ENCODE measurements around the gene AKT2.

The AKT2 gene

DNA sequence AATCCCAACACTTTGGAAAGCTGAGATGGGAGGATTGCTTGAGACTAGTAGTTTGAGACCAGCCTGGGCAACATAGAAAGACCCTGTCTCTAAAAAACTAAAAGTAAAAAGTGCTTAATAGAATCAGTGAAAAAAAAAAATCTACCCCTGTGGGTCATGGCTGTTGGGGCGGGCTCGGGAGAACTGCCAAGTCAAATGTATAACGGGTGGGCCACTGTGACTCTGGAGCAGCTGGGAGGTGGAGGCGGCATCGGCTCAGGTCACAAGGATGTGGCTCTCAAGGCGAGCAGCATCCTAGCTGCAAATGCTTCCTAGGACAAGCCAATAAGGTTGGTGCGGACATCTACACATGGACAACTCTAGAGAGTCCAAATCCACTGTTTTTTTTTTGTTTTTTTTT is 32.2 kb upstream of the AKT2 start:
- no peaks in the 10 kb centered on the region for H3K27me3 ChIP-seq (replicated peaks; ENCODE audit: control insufficient read depth, insufficient read depth, low read length)
- DNase-seq (ENCODE audit: extremely low read depth, insufficient read length), result no peak
- H3K36me3 ChIP-seq (ENCODE audit: control insufficient read depth, insufficient read depth, low read length), result peaks cover 22% of the 10 kb centered on the region
- TF ChIP-seq, protein P1, sequence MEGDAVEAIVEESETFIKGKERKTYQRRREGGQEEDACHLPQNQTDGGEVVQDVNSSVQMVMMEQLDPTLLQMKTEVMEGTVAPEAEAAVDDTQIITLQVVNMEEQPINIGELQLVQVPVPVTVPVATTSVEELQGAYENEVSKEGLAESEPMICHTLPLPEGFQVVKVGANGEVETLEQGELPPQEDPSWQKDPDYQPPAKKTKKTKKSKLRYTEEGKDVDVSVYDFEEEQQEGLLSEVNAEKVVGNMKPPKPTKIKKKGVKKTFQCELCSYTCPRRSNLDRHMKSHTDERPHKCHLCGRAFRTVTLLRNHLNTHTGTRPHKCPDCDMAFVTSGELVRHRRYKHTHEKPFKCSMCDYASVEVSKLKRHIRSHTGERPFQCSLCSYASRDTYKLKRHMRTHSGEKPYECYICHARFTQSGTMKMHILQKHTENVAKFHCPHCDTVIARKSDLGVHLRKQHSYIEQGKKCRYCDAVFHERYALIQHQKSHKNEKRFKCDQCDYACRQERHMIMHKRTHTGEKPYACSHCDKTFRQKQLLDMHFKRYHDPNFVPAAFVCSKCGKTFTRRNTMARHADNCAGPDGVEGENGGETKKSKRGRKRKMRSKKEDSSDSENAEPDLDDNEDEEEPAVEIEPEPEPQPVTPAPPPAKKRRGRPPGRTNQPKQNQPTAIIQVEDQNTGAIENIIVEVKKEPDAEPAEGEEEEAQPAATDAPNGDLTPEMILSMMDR (IDR thresholded peaks at IDR 0.05; ENCODE audit: insufficient read depth, low read length, poor library complexity, severe bottlenecking), result no peak
- H3K4me3 ChIP-seq (replicated peaks; ENCODE audit: low read depth, low read length), result no peak overlapping the region

DNA sequence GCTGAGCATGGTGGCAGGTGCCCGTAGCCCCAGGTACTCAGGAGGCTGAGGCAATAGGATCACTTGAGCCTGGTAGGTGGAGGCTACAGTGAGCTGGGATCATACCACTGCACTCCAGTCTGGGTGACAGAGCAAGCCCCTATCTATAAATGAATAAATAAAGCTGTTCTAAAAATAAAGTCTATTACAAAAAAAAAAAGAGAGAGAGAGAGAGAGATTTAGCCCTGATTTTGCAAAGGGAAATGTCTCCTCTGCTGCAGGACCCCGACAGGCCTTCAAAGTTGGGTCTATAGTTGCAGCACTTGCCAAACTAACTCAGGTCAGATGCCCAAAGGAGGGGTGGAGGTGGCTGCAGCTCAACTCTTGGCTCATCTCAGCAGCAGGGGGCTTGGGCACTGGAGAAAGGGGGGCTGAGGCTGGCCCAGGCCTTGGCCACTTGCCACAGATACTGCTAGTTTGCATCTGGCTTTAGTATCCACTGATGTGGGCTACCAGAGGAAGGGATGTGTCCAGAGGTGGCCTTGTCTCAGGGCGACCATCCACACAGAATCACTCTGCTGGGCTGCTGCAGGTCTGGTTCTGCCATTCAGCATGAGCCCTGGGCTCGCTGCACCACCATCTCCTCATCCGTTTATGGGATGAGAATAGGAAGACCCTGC is 30.8 kb upstream of the AKT2 start:
- TF ChIP-seq, protein P1 (IDR thresholded peaks at IDR 0.05; ENCODE audit: insufficient read depth, low read length, poor library complexity, severe bottlenecking), result no peak
- no peak for DNase-seq (ENCODE audit: extremely low read depth, insufficient read length)
- Histone ChIP-seq H3K36me3 (ENCODE audit: control insufficient read depth, insufficient read depth, low read length) (peaks cover 10% of the 10 kb centered on the region), H3K4me3 (replicated peaks; ENCODE audit: low read depth, low read length) (no peak overlapping the region), H3K27me3 (replicated peaks; ENCODE audit: control insufficient read depth, insufficient read depth, low read length) (no peaks in the 10 kb centered on the region)

DNA sequence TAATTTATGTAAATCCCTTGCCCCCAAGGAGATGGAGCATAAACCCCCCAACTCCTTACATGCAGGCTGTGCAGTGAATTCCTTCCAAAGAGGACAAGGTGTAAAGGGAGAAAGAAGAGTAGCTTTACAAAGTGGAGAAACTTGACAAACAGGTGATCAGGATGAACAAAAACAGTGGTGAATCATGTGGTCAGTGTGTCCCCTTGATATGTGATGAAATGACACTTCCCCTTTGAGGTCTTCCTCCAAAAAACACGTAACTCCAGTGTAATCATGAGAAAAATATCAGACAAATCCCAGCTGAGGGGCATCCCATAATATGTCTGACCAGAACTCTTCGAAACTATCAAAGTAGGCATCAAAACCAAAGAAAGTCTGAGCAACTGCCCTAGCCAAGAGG is 29.5 kb upstream of the AKT2 start:
- no peak overlapping the region for H3K4me3 ChIP-seq (replicated peaks; ENCODE audit: low read depth, low read length)
- peaks cover 3% of the 10 kb centered on the region for H3K36me3 ChIP-seq (ENCODE audit: control insufficient read depth, insufficient read depth, low read length)
- DNase-seq (ENCODE audit: extremely low read depth, insufficient read length), result no peak
- no peaks in the 10 kb centered on the region for H3K27me3 ChIP-seq (replicated peaks; ENCODE audit: control insufficient read depth, insufficient read depth, low read length)
- TF ChIP-seq, protein P1 (IDR thresholded peaks at IDR 0.05; ENCODE audit: insufficient read depth, low read length, poor library complexity, severe bottlenecking), result no peak

DNA sequence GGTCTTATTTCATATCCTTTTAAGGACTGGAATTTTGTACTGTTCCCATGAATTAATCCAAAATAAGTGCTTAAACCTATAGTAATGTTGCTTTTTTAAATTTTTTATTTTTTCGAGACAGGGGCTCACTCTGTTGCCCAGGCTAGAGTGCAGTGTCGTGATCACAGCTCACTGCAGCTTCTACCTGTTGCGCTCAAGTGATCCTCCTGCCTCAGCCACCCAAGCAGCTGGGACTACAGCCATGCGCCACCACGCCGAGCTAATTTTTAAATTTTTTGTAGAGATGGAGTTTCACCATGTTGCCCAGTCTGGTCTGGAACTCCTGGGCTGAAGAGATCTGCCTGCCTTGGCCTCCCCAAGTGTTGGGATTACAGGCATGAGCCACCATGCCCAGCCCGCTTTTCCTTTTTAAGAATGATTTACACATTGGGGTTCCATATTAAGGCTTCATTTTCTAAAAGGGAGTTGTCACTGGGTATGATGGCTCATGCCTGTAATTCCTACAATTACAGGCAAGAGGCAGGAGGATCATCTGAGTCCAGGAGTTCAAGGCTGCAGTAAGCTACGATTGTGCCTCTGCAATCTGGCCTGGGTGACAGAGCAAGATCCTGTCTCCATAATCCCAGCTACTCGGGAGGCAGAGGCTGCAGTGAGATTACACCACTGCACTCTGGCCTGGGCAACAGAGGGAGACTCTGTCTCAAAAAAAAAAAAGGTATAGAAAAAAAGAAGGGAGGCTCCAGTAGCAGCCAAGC is 28.3 kb upstream of the AKT2 start:
- Histone ChIP-seq H3K36me3 (ENCODE audit: control insufficient read depth, insufficient read depth, low read length) (peaks cover 3% of the 10 kb centered on the region), H3K27me3 (replicated peaks; ENCODE audit: control insufficient read depth, insufficient read depth, low read length) (no peaks in the 10 kb centered on the region), H3K4me3 (replicated peaks; ENCODE audit: low read depth, low read length) (no peak overlapping the region)
- TF ChIP-seq, protein P1 (IDR thresholded peaks at IDR 0.05; ENCODE audit: insufficient read depth, low read length, poor library complexity, severe bottlenecking), result no peak
- no peak for DNase-seq (ENCODE audit: extremely low read depth, insufficient read length)

DNA sequence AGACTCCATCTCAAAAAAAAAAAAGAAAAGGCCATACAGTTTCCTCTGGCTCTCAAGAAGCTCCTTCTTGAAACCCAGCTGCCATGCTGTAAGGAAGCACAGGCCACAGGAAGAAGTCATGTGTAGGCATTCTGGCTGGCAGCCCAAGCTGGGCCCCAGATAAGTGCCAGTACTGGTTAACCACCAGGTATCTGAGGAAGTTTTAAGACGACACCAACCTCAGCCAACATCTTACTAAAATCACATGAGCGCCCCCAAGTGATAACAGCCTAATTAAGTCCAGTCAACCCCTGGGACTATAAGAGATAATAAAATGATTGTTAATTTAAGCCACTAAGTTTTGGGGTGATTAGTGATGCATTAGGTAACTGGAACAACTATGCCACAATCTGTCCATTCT is 27.4 kb upstream of the AKT2 start:
- TF ChIP-seq, protein P1 (IDR thresholded peaks at IDR 0.05; ENCODE audit: insufficient read depth, low read length, poor library complexity, severe bottlenecking), result no peak
- no peaks in the 10 kb centered on the region for H3K27me3 ChIP-seq (replicated peaks; ENCODE audit: control insufficient read depth, insufficient read depth, low read length)
- peaks cover 3% of the 10 kb centered on the region for H3K36me3 ChIP-seq (ENCODE audit: control insufficient read depth, insufficient read depth, low read length)
- no peak for DNase-seq (ENCODE audit: extremely low read depth, insufficient read length)
- no peak overlapping the region for H3K4me3 ChIP-seq (replicated peaks; ENCODE audit: low read depth, low read length)

Measured in GM06990 (cell line).